Parathyroid adenoma (tissue), 2 donors: ENCODE measurements around the gene KCNA10.

Source experiments
- H2AFZ ChIP-seq: fragments of 300-600 bp; sonication (generic); one replicate; pipeline ENCODE4 v1.7.0; 2017; ENCODE audit warnings: antibody characterized with exemption, mild to moderate bottlenecking
- H3K27ac ChIP-seq: fragments of 300-600 bp; sonication (generic); one replicate; pipeline ENCODE4 v1.7.0; 2017
- H3K27me3 ChIP-seq: fragments of 300-600 bp; sonication (generic); one replicate; pipeline ENCODE4 v1.7.0; 2017; ENCODE audit warnings: low read length; ENCODE audit not compliant: control insufficient read depth, insufficient read depth
- H3K36me3 ChIP-seq: fragments of 300-600 bp; sonication (generic); one replicate; pipeline ENCODE4 v1.7.0; 2017; ENCODE audit warnings: low read length; ENCODE audit not compliant: control insufficient read depth, insufficient read depth
- H3K4me1 ChIP-seq: fragments of 300-600 bp; sonication (generic); one replicate; pipeline ENCODE4 v1.7.0; 2017; ENCODE audit warnings: control low read depth
- H3K4me2 ChIP-seq: fragments of 300-600 bp; sonication (generic); one replicate; pipeline ENCODE4 v1.7.0; 2017; ENCODE audit warnings: low read length
- H3K4me3 ChIP-seq: fragments of 300-600 bp; sonication (generic); one replicate; pipeline ENCODE4 v1.7.0; 2017; ENCODE audit warnings: low read depth, low read length
- H3K79me2 ChIP-seq: fragments of 300-600 bp; sonication (generic); one replicate; pipeline ENCODE4 v1.7.0; 2017; ENCODE audit warnings: control low read depth
- H3K9ac ChIP-seq: fragments of 300-600 bp; sonication (generic); one replicate; pipeline ENCODE4 v1.7.0; 2017; ENCODE audit warnings: mild to moderate bottlenecking
- H3K9me3 ChIP-seq: fragments of 300-600 bp; sonication (generic); one replicate; pipeline ENCODE4 v1.7.0; 2017; ENCODE audit warnings: low read length; ENCODE audit not compliant: control insufficient read depth
- CTCF ChIP-seq: fragments of 300-600 bp; sonication (generic); IDR thresholded peaks from one replicate; pipeline ENCODE4 v1.7.0; 2017; ENCODE audit warnings: antibody characterized with exemption, mild to moderate bottlenecking
- donor health status: primary hyperparathyroidism.

KCNA10 gene

GRCh38 chr1:110519125-110519810, at the start of gene KCNA10:
Gene KCNA10 (minus strand): TSS chr1:110519175. CDS start chr1:110518787, 388 bp downstream.
- no peaks in the 10 kb centered on the region for H3K4me1 ChIP-seq
- H3K36me3 ChIP-seq: no peaks in the 10 kb centered on the region
- no peak within 1 kb of the TSS for H3K4me2 ChIP-seq

DNA sequence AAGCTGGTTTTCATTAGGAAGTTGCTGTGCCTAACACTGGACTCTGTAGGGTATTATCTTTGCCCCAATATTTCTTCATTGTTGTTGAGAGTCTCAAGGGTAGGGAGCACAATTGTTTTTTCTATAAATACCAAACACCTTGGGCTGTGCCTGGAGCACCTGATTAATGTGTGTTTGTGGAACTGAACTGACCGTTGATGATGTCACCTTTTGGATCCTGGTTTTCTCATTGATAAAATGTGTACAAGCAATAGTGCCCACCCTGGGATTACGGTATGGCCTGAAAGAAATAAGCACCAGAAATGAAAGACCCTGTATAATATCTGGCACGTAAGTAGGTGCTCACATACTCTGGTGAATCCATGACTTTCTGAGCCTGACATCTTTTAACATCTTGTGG, 47.9 kb upstream of the KCNA10 start:
- Histone ChIP-seq H3K9ac (no peak overlapping the region), H3K36me3 (no peaks in the 10 kb centered on the region), H2AFZ (no peak overlapping the region), H3K79me2 (no peaks in the 10 kb centered on the region), H3K27me3 (no peaks in the 10 kb centered on the region), H3K4me3 (no peak overlapping the region), H3K4me1 (no peaks in the 10 kb centered on the region), H3K4me2 (no peak overlapping the region), H3K27ac (no peak overlapping the region), H3K9me3 (no peaks in the 10 kb centered on the region)
- no peak for TF ChIP-seq CTCF

More at GRCh38 chr1:110519125-110519810, at the start of gene KCNA10:
- Histone ChIP-seq H3K9me3 (no peaks in the 10 kb centered on the region), H3K4me3 (no peak within 1 kb of the TSS), H3K79me2 (no peaks in the 10 kb centered on the region), H3K27ac (no peak within 1 kb of the TSS), H2AFZ (no peak within 1 kb of the TSS), H3K27me3 (no peaks in the 10 kb centered on the region), H3K9ac (no peak within 1 kb of the TSS)
- TF ChIP-seq CTCF: no peak

- Histone ChIP-seq H3K27ac (no peak overlapping the region), H3K4me2 (no peak overlapping the region), H3K79me2 (no peaks in the 10 kb centered on the region), H3K4me1 (no peaks in the 10 kb centered on the region), H2AFZ (no peak overlapping the region), H3K9ac (no peak overlapping the region), H3K9me3 (no peaks in the 10 kb centered on the region), H3K36me3 (no peaks in the 10 kb centered on the region), H3K4me3 (no peak overlapping the region), H3K27me3 (no peaks in the 10 kb centered on the region)
- TF ChIP-seq CTCF: no peak
These were observed 46.6 kb upstream of the KCNA10 start for GRCh38 chr1:110565565-110565964.

GRCh38 chr1:110563089-110563488, 44.1 kb upstream of the KCNA10 start:
- Histone ChIP-seq H2AFZ (no peak overlapping the region), H3K27ac (no peak overlapping the region), H3K27me3 (no peaks in the 10 kb centered on the region), H3K4me3 (no peak overlapping the region), H3K4me2 (no peak overlapping the region), H3K79me2 (no peaks in the 10 kb centered on the region), H3K9me3 (no peaks in the 10 kb centered on the region), H3K36me3 (no peaks in the 10 kb centered on the region), H3K9ac (no peak overlapping the region), H3K4me1 (no peaks in the 10 kb centered on the region)
- no peak for TF ChIP-seq CTCF

GRCh38 chr1:110561596-110561995, 42.6 kb upstream of the KCNA10 start:
- no peak overlapping the region for H3K9ac ChIP-seq
- H3K79me2 ChIP-seq: no peaks in the 10 kb centered on the region
- no peak overlapping the region for H3K4me3 ChIP-seq
- TF ChIP-seq CTCF: no peak
- H3K36me3 ChIP-seq: no peaks in the 10 kb centered on the region
- H3K9me3 ChIP-seq: no peaks in the 10 kb centered on the region
- no peaks in the 10 kb centered on the region for H3K4me1 ChIP-seq
- H3K27ac ChIP-seq: no peak overlapping the region
- H3K27me3 ChIP-seq: no peaks in the 10 kb centered on the region
- H3K4me2 ChIP-seq: no peak overlapping the region
- no peak overlapping the region for H2AFZ ChIP-seq
